ENCODE results near the gene ISG20. TPM values are rescaled to one million over a fixed set of nuclear protein-coding genes. Genes with fewer than 3 reads are reported as not detected.

The ISG20 gene
- total and polyA plus RNA-seq, 2 of the 8 experiments (the other 6 are each of a cell fraction or from before 2014, with no cell fraction given) = 2.9 to 5.2 TPM

- TF ChIP-seq BCL11A (IDR thresholded peaks at IDR 0.05; ENCODE audit: low read depth in 2 of 2, low read length in 2 of 2) = no peak
- TF ChIP-seq HDAC6 (IDR thresholded peaks at IDR 0.05; ENCODE audit: low read depth, low read length) = no peak
- TF ChIP-seq KDM1A (IDR thresholded peaks at IDR 0.05; ENCODE audit: borderline replicate concordance, low read length) = no peak
- TF ChIP-seq GABPA (IDR thresholded peaks at IDR 0.05; ENCODE audit: borderline replicate concordance, insufficient read depth, low read length) = no peak
- no peak for TF ChIP-seq JUND (IDR thresholded peaks at IDR 0.05; ENCODE audit: low read length)
Observed at GRCh38 chr15:88696254-88696653, 57.4 kb downstream of the ISG20 start (continued).
